SK-N-MC (cell line): Measurements from ENCODE around the gene NEK4.

Experiments used
- EZH2 ChIP-seq: fragments of 200-600 bp; sonication (generic); IDR thresholded peaks from one replicate; pipeline ENCODE4 v1.6.1; 2017; ENCODE audit warnings: antibody characterized with exemption
- FOXP2 ChIP-seq: optimal IDR thresholded peaks from 2 replicates; pipeline ENCODE3; 2011; ENCODE audit warnings: mild to moderate bottlenecking, moderate library complexity; ENCODE audit not compliant: insufficient read depth; ENCODE audit errors: extremely low read length, control extremely low read depth
- POLR2AphosphoS5 ChIP-seq: IDR thresholded peaks from 2 replicates; pipeline ENCODE4 v1.6.1; 2012; ENCODE audit warnings: mild to moderate bottlenecking, low read depth, low read length, borderline replicate concordance

DNA sequence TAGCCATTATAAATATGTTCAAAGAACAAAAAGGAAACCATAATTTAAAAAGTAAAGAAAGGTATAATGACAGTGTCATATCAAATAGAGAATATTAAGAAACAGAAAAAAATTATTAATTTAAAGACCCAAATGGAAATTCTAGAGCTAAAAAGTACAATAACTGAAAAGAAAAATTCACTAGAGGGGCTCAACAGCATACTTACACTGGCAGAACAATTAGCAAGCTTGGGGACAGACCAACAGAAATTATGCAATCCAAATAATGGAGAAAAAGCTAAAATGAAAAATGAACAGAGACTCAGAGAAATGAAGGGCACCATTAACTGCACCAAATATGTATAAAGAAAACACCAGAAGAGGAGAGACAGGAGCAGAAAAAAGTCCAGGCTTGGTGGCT is 51.1 kb downstream of the NEK4 start:
- TF ChIP-seq EZH2, result no peak
- TF ChIP-seq POLR2AphosphoS5, result no peak
- no peak for TF ChIP-seq FOXP2
